Neutrophil (primary cell): ENCODE data around the gene LARGE1.

Source experiments
- H3K27ac ChIP-seq: fragments of 200-600 bp; sonication (generic); 2 replicates; pipeline ENCODE4 v1.5.1; 2016; ENCODE audit warnings: mild to moderate bottlenecking, moderate library complexity
- H3K27me3 ChIP-seq: fragments of 200-600 bp; sonication (generic); 2 replicates; pipeline ENCODE4 v1.6.0; 2016; ENCODE audit warnings: mild to moderate bottlenecking
- H3K36me3 ChIP-seq: fragments of 200-600 bp; sonication (generic); 2 replicates; pipeline ENCODE4 v1.5.1; 2017
- H3K4me1 ChIP-seq, 2 experiments: fragments of 200-600 bp in 1 of 2; sonication (generic) in 1 of 2; 1 replicate in 1 of 2; 2 replicates in 1 of 2; pipeline versions ENCODE4 v1.5.1 to v1.6.1; 2013 to 2016; ENCODE audit warnings: low read depth in 1 of 2, low read length in 1 of 2, mild to moderate bottlenecking in 1 of 2, moderate library complexity in 1 of 2; ENCODE audit not compliant: control insufficient read depth in 1 of 2, insufficient read depth in 1 of 2
- H3K4me3 ChIP-seq, 2 experiments: fragments of 200-600 bp in 1 of 2; sonication (generic) in 1 of 2; 1 replicate in 1 of 2; 2 replicates in 1 of 2; pipeline ENCODE4 v1.5.1; 2013 to 2016; ENCODE audit warnings: low read depth in 1 of 2, low read length in 1 of 2, mild to moderate bottlenecking in 1 of 2, moderate library complexity in 1 of 2
- H3K9me3 ChIP-seq: fragments of 200-600 bp; sonication (generic); 2 replicates; pipeline ENCODE4 v1.5.1; 2016
- TF ChIP-seq, protein P1 (sequence below): fragments of 200-600 bp; sonication (generic); IDR thresholded peaks from 2 replicates; pipeline ENCODE4 v1.5.1; 2016; ENCODE audit warnings: antibody characterized with exemption

Gene LARGE1

DNA sequence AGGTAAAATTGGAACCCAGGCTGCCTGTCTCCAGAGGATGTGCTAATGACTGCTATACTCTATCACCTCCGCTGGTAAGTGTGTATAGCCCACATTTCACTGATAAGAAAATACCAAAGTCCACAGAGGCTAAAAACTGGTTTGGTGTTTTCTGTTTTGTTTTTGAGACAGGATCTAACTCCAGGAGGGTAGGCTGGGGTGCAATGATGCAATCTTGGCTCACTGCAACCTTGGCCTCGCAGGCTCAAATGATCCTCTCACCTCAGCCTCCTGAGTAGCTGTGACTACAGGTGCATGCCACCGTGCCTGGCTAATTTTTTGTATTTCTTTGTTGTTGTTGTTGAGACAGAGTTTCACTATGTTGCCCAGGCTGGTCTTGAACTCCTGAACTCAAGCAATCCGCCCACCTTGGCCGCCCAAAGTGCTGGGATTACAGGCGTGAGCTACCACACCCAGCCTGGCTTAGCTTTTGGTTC, 409.8 kb downstream of the LARGE1 start:
- H3K27me3 ChIP-seq, result no peaks in the 10 kb centered on the region

DNA sequence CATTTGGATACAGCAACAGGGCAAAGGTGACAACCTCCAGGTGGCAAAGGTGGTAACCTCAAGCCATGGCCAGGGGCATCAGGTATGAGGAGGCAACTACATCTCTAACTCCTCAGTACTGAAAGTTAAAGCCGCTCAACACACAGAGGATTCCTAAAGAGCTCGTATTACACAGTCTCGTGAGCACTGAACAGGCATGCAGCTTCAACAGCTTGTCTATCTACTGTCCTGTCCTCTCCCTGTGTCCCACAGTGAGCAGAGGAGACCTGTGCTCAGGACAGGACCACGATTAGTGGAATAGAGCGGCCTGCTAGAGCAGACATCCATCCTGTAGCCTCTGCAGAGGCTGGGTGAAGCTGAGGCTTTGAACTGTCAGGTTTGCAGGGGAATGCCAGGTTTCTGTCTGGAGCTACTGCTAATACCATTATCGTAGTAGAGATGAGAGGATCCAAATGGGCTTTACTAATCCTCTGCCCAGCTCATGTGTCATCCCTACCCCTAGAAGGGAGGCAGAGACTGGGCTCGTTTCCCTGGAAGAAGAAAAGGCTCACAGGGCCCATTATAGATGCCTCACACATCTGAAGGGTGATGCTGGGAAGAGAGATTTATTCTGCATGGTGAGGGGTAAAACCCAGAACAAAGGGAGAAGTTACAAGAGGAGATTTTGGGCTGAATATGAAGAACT, 415.2 kb downstream of the LARGE1 start:
- Histone ChIP-seq H3K9me3 (no peaks in the 10 kb centered on the region), H3K36me3 (no peaks in the 10 kb centered on the region), H3K27ac (no peak overlapping the region), H3K4me3 (no peak overlapping the region), H3K27me3 (no peaks in the 10 kb centered on the region), H3K4me1 (no peaks in the 10 kb centered on the region)
- TF ChIP-seq, protein P1, sequence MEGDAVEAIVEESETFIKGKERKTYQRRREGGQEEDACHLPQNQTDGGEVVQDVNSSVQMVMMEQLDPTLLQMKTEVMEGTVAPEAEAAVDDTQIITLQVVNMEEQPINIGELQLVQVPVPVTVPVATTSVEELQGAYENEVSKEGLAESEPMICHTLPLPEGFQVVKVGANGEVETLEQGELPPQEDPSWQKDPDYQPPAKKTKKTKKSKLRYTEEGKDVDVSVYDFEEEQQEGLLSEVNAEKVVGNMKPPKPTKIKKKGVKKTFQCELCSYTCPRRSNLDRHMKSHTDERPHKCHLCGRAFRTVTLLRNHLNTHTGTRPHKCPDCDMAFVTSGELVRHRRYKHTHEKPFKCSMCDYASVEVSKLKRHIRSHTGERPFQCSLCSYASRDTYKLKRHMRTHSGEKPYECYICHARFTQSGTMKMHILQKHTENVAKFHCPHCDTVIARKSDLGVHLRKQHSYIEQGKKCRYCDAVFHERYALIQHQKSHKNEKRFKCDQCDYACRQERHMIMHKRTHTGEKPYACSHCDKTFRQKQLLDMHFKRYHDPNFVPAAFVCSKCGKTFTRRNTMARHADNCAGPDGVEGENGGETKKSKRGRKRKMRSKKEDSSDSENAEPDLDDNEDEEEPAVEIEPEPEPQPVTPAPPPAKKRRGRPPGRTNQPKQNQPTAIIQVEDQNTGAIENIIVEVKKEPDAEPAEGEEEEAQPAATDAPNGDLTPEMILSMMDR, result no peak

More for the DNA sequence above, 409.8 kb downstream of the LARGE1 start:
- Histone ChIP-seq H3K9me3 (no peaks in the 10 kb centered on the region), H3K36me3 (no peaks in the 10 kb centered on the region), H3K4me1 (no peaks in the 10 kb centered on the region), H3K4me3 (no peak overlapping the region), H3K27ac (no peak overlapping the region)
- TF ChIP-seq, protein P1, result no peak

DNA sequence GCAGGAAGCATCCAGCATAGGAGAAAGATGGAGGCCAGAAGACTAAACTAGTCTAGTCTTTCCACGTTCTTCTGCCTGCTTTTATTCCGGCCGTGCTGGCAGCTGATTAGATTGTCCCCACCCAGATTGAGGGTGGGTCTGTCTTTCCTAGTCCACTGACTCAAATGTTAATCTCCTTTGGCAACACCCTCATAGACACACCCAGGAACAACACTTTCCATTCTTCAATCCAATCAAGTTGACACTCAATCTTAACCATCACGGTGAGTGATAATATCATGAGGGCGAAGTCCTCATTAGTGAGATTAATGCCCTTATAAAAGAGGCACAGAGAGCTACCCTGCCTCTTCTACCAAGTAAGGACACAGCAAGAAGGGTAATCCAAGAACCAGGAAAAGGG, 424.2 kb downstream of the LARGE1 start:
- H3K4me3 ChIP-seq, result no peak overlapping the region
- H3K4me1 ChIP-seq, result no peaks in the 10 kb centered on the region
- H3K36me3 ChIP-seq, result no peaks in the 10 kb centered on the region
- TF ChIP-seq, protein P1, result no peak
- H3K9me3 ChIP-seq, result no peaks in the 10 kb centered on the region
- H3K27ac ChIP-seq, result no peak overlapping the region
- H3K27me3 ChIP-seq, result no peaks in the 10 kb centered on the region

DNA sequence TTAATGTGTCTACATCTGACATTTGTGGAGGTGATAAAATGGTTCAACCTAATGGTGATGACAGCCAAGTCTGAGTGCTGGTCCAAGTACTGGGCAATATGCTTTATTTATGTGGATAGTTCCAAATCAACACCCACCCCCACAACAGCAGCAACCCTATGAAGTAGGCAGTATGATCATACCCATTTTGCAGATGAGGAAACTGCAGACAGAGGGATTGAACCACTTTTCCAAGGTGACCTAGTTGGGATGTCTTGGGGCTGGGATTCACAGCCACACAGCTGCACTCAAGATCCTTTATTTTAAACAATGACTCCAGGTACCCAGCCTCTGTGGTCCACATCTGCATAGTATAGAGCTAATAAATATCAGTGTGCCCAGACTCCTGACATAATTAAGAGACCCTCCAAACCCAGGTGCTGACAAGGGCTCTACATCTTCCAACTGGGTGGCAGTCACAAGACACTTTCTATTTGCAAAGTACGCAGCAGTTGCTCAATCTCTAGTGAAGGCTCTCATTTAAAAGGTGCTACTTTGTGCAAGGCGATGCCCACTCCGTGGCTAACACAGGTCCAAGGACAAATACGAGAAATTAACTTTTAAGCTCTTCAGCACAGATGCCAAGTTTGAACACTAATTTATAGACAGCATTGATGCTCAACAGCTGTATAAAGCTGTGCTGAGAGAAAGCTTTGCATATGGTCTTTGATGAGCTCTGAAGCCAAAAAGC, 426.6 kb downstream of the LARGE1 start:
- H3K27ac ChIP-seq, result no peak overlapping the region

DNA sequence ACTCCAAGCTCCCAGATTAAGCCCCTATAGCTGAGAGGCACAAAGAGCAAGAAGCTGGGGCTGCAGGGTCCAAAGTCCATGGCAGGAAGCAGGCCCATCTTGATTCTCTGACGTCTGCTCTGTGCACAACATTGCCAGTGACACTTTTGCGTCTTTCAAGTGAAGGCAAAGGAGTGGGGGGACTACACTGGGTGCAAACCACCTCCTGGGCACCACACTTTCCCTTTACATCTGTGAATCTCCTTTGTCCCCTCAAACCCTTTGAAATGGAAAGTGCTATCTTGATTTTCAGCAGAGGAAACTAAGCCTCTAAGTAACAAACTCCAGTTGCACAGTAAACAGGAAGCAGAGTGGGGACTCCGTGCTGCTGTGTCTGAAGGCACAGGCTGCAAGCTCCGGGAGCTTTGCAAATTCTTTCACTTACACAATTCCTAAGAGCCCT, 428.0 kb downstream of the LARGE1 start:
- no peak overlapping the region for H3K27ac ChIP-seq
- TF ChIP-seq, protein P1, result no peak
- no peaks in the 10 kb centered on the region for H3K9me3 ChIP-seq
- no peaks in the 10 kb centered on the region for H3K36me3 ChIP-seq
- no peaks in the 10 kb centered on the region for H3K4me1 ChIP-seq
- H3K4me3 ChIP-seq, result no peak overlapping the region
- no peaks in the 10 kb centered on the region for H3K27me3 ChIP-seq

More for the DNA sequence above, 426.6 kb downstream of the LARGE1 start:
- H3K4me3 ChIP-seq, result no peak overlapping the region
- no peaks in the 10 kb centered on the region for H3K36me3 ChIP-seq
- no peaks in the 10 kb centered on the region for H3K4me1 ChIP-seq
- no peaks in the 10 kb centered on the region for H3K27me3 ChIP-seq
- H3K9me3 ChIP-seq, result no peaks in the 10 kb centered on the region
- TF ChIP-seq, protein P1, result no peak
